HG03039 (cell line): Measurements from ENCODE around the gene PRKCQ.

Source experiments
- ATAC-seq: cut with Tn5 transposase; IDR thresholded peaks from one replicate; pipeline ENCODE4 v1.9.1; 2021; ENCODE audit warnings: mild to moderate bottlenecking, moderate library complexity; ENCODE audit not compliant: unreplicated experiment

Gene PRKCQ

GRCh38 chr10:6528198-6528950 lies 51.7 kb downstream of the PRKCQ start:
- no peak for ATAC-seq

DNA sequence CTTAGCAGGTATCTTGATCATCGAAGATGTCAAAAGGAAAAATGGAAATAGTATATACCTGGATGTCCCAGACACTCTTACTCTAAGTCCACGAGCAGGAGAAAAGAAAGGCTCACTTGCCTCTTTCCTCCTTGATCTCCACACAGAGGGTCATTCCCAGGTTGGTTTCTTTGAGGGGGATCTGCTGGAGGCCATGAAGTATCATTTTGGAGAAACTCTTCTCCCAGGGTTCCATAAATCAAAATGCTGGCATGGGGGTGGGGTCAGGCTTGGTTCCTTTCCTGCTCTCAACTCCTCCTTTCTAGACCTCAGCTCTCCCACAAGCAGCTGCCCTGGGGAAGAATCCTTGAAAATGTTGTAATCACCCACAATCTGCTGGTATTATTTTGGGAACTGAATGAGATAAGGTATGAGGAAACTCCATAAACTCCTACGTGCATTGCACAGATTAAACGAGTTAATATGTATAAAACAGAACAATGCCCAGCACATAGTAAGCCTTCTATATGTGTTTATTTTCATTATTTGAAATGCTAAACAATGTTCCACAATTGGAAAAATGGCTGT lies 54.4 kb downstream of the PRKCQ start:
- ATAC-seq = no peak

- ATAC-seq = no peak
Observed at GRCh38 chr10:6522230-6522629, 57.8 kb downstream of the PRKCQ start.

- ATAC-seq = no peak
Observed at GRCh38 chr10:6520138-6520537, 59.9 kb downstream of the PRKCQ start.

GRCh38 chr10:6518791-6519429 lies 61.2 kb downstream of the PRKCQ start:
- ATAC-seq = no peak

DNA sequence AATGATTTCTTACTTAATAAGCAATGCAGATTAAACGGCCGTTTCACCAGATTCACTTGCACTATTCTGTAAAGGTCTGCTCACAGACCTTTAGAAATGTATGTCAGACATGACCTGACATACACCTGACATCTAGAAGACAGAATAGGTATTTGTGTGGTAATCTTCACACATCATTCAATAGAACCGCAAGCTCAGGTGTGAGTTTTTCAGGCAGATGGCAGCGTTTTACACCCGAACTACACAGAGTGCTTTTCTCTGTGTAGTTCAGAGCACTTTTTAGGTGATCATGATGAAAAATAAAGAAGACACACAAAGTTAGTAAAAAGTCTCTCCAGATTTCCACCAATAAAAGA lies 63.2 kb downstream of the PRKCQ start:
- ATAC-seq = no peak

DNA sequence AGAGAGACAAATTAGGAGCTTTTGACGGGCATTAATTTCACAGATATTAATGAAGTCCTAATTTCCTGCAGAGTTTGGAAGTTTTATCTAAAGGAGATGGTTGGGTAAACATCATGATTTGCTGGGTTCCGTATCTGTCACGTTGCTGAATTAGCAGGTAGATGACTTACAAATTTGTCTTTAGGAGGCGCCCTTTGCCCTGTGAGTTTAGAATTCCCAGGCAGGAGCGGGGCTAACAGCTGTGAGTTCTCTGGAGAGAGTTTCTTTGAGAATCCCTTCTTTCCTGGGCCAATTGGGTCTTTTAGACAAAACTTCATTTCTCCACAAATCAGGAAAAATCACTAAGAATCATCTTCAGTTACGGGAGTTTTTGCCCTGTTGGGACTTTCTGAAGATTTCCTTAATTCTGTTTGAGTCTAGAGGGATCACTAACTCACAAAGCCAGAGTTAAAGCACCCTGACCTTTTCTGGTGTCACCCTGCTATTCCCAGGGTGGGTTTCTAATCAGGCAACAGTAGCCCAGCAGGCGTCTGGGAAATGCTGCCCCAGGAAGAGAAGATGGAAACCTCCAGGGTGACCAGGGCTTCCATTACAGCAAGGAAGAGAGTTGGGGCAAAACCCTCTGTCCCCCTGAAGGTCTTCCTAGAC lies 63.7 kb downstream of the PRKCQ start:
- no peak for ATAC-seq

DNA sequence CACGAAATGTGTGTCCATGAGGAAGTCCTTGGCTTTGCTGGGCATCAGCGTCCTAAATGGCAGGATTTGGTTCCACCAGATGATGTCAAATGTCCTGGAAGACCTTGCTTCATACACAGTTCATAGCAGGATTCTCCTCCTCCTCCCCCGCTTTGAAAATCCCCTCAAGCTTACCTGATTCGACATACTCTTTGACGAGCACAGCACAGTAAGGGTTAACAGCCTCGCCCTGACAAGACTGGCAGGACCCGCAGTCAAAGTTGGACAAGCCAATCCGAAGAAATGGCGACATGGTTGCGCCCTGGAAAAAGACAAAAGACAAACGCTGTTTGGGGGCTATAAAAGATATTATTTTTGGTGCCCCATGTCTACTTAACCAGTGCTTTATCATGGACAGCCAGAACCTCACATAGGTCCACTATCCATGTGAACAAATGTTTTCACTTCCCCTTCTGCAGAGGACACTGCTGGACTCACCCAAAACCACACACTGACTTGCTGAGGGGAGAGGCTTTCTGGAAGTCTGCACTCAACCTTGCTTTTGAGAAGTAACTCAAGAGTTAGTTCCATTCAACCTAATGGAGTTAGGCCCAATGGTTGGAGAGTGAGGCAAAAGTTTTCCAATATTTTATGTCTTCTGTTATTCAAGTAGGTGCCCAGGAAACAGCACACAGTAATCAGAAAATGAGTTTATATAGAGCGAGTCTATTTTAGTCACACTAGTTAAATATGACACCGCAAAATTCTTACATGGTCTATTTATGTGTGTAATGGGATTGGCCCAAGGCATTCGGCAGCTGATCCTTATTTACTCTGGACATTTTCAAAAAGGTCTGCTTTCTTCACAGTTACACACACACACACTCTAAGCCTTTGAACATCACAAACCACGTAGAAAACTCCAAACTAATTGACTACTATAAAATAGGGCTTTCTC lies 65.0 kb downstream of the PRKCQ start:
- ATAC-seq = no peak

GRCh38 chr10:6514180-6514579 lies 65.9 kb downstream of the PRKCQ start:
- ATAC-seq = no peak

- ATAC-seq = no peak
Observed at GRCh38 chr10:6513476-6513875, 66.6 kb downstream of the PRKCQ start.

DNA sequence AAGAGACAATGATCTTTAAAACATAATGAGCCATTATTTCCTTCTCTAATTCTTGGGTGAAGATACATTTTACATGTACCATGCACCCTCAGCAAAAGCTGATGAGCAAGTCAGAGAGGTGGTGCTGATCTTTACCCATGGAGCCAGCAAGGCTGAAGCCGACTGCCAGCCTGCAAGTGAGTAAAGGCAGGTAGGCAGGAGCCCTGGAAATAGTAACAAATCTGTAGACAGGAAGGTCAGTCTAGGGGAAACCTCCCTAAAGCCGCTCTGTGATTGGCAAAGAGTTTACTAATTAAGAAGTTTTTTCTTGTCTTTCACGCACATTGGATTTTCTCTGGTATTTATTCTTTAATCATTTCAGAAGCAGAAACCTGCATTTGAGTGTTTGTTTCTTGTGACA lies 67.9 kb downstream of the PRKCQ start:
- no peak for ATAC-seq

GRCh38 chr10:6511347-6511746 lies 68.7 kb downstream of the PRKCQ start:
- ATAC-seq = no peak

- no peak for ATAC-seq
Observed at GRCh38 chr10:6507311-6507710, 72.8 kb downstream of the PRKCQ start.

DNA sequence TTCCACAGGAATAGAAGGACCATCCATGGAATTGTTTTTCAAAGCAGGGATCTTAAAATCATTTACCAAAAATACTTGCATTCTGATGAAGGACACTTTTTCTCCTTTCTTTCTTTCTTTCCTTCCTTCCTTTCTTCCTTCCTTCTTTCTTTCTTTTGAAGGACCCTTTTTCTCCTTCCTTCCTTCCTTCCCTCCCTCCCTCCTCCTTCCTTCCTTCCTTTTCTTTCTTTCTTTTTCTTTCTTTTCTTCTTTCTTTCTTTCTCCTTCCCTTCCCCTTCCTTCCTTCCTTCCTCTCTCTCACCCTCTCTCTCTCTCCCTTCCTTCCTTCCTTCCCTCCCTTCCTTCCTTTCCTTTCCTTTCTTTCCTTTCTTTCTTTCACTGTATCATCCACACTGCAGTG lies 74.8 kb downstream of the PRKCQ start:
- ATAC-seq = no peak

GRCh38 chr10:6504296-6504695 lies 75.8 kb downstream of the PRKCQ start:
- ATAC-seq = no peak

GRCh38 chr10:6503171-6503570 lies 76.9 kb downstream of the PRKCQ start:
- no peak for ATAC-seq

- ATAC-seq = no peak
Observed at GRCh38 chr10:6501931-6502330, 78.1 kb downstream of the PRKCQ start.

GRCh38 chr10:6499974-6500373 lies 80.1 kb downstream of the PRKCQ start:
- no peak for ATAC-seq

- no peak for ATAC-seq
Observed at GRCh38 chr10:6498771-6499170, 81.3 kb downstream of the PRKCQ start.

DNA sequence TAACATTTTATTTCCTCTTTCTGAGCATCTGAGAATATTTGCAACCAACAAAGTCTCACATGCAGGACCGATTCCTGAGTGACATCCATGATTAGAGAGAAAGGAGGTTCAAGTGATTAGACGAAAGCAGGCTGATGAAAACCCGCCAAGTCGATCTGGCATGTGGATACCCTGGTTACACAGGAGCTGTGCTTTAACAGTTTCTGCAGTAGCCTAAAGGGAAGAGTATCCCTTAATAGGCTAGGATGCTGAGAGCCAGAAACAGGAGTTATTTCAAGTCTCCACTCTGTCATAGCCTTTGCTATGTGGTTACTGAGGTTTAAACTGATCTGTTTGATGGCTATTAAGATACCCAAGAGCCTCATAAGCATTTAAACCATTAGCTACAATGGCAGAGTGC lies 82.5 kb downstream of the PRKCQ start:
- ATAC-seq = no peak
